B cell (primary cell): ENCODE data around the gene HIP1. TPM values are rescaled to one million over a fixed set of nuclear protein-coding genes. Genes with fewer than 3 reads are reported as not detected.

Experiments used
- ATAC-seq: fragments of 200-7000 bp; cut with Tn5 transposase; one replicate; pipeline ENCODE4 v1.10.0; 2021; ENCODE audit warnings: low read depth, mild to moderate bottlenecking, moderate number of reproducible peaks, moderate library complexity
- CTCF ChIA-PET: fragments of 350-600 bp; sonication (Branson Sonifier 250); formaldehyde crosslinking; loops from one replicate; lab custom pipeline; 2021; ENCODE audit warnings: antibody characterized with exemption, inconsistent platforms; lab: Charles Lee
- POLR2A ChIA-PET: fragments of 350-600 bp; sonication (Branson Sonifier 250); formaldehyde crosslinking; loops from one replicate; lab custom pipeline; 2021; ENCODE audit warnings: antibody characterized with exemption; lab: Charles Lee
- DNase-seq: peaks from one replicate; pipeline ENCODE4 v3.0.0; 2013
- H2AFZ ChIP-seq: 2 replicates; pipeline ENCODE4 v1.6.1; 2012; ENCODE audit warnings: mild to moderate bottlenecking, low read depth, low read length; ENCODE audit not compliant: insufficient read depth, poor library complexity, severe bottlenecking
- H3K27ac ChIP-seq, 2 donors: 1 replicate in 1 of 2; 2 replicates in 1 of 2; pipeline ENCODE4 v1.5.1; 2012 to 2013; ENCODE audit warnings: low read length in 2 of 2, mild to moderate bottlenecking in 2 of 2, moderate library complexity in 1 of 2
- H3K27me3 ChIP-seq, 4 experiments: fragments of 200-600 bp in 1 of 4; sonication (generic) in 1 of 4; replicated peaks in 1 of 4; 1 replicate in 2 of 4; 2 replicates in 2 of 4; pipeline versions ENCODE4 v1.6.1 to v1.7.0; 2013 to 2016; ENCODE audit warnings: low read length in 3 of 4, mild to moderate bottlenecking in 2 of 4, mixed read lengths in 1 of 4, moderate library complexity in 1 of 4; ENCODE audit not compliant: insufficient read depth in 4 of 4, control insufficient read depth in 3 of 4; ENCODE audit errors: control extremely low read depth in 1 of 4
- H3K36me3 ChIP-seq, 2 experiments: replicated peaks in 1 of 2; 1 replicate in 1 of 2; 2 replicates in 1 of 2; pipeline versions ENCODE4 v1.6.1 to v1.7.1; 2013; ENCODE audit warnings: low read length in 1 of 2; ENCODE audit not compliant: insufficient read depth in 2 of 2, control insufficient read depth in 1 of 2; ENCODE audit errors: control extremely low read depth in 1 of 2, extremely low read depth in 1 of 2
- H3K4me1 ChIP-seq, 2 donors: fragments of 200-600 bp in 1 of 2; sonication (generic) in 1 of 2; 1 replicate in 1 of 2; 2 replicates in 1 of 2; pipeline versions ENCODE4 v1.5.1 to v1.6.1; 2013 to 2017; ENCODE audit warnings: low read length in 2 of 2; ENCODE audit not compliant: control insufficient read depth in 2 of 2, insufficient read depth in 2 of 2
- H3K4me2 ChIP-seq: replicated peaks from 2 replicates; pipeline ENCODE3; 2012; ENCODE audit warnings: mild to moderate bottlenecking, low read depth, low read length; ENCODE audit not compliant: poor library complexity, severe bottlenecking
- H3K4me3 ChIP-seq, 5 experiments: fragments of 200-600 bp in 1 of 5; sonication (generic) in 1 of 5; 1 replicate in 3 of 5; 2 replicates in 2 of 5; pipeline versions ENCODE4 v1.5.1 to v1.7.0; 2011 to 2016; ENCODE audit warnings: low read length in 4 of 5, mild to moderate bottlenecking in 4 of 5, low read depth in 2 of 5, control low read depth in 1 of 5, moderate library complexity in 1 of 5; ENCODE audit not compliant: insufficient read depth in 1 of 5; ENCODE audit errors: control extremely low read depth in 1 of 5, extremely low read depth in 1 of 5
- H3K79me2 ChIP-seq: fragments of 200-600 bp; sonication (generic); one replicate; pipeline ENCODE4 v1.6.0; 2016; ENCODE audit warnings: low read length; ENCODE audit not compliant: control insufficient read depth, insufficient read depth
- H3K9ac ChIP-seq: fragments of 200-600 bp; sonication (generic); 2 replicates; pipeline ENCODE4 v1.6.1; 2017; ENCODE audit warnings: mild to moderate bottlenecking, low read length, moderate library complexity
- H3K9me3 ChIP-seq, 3 donors: one replicate each; pipeline versions ENCODE4 v1.6.1 to v1.7.1; 2013; ENCODE audit warnings: low read length in 2 of 3; ENCODE audit not compliant: control insufficient read depth in 2 of 3, insufficient read depth in 1 of 3; ENCODE audit errors: control extremely low read depth in 1 of 3
- H4K20me1 ChIP-seq: 2 replicates; pipeline ENCODE4 v1.6.0; 2012; ENCODE audit warnings: mild to moderate bottlenecking, low read length; ENCODE audit not compliant: insufficient read depth, control insufficient read depth, poor library complexity, severe bottlenecking
- H3K27ac Mint-ChIP-seq: one replicate; pipeline ENCODE4 v1.8.0; 2021; ENCODE audit warnings: mixed read lengths
- H3K27me3 Mint-ChIP-seq: one replicate; pipeline ENCODE4 v1.8.0; 2021; ENCODE audit warnings: mixed read lengths
- H3K4me1 Mint-ChIP-seq: one replicate; pipeline ENCODE4 v1.8.0; 2021; ENCODE audit warnings: mixed read lengths
- H3K4me3 Mint-ChIP-seq: one replicate; pipeline ENCODE4 v1.8.0; 2021; ENCODE audit warnings: mixed read lengths
- H3K9me3 Mint-ChIP-seq: one replicate; pipeline ENCODE4 v1.8.0; 2022; ENCODE audit warnings: mixed read lengths; ENCODE audit not compliant: insufficient read depth
- CTCF ChIP-seq: fragments of 200-600 bp; IDR thresholded peaks from one replicate; pipeline ENCODE4 v1.8.0; 2022; ENCODE audit warnings: antibody characterized with exemption, mild to moderate bottlenecking
- EZH2 ChIP-seq: IDR thresholded peaks from 2 replicates; pipeline ENCODE4 v1.6.1; 2012; ENCODE audit warnings: borderline replicate concordance, low read depth, mild to moderate bottlenecking, moderate library complexity, low read length; ENCODE audit not compliant: insufficient read depth, poor library complexity, severe bottlenecking
- WGBS: methylation state at CpG from one replicate; pipeline ENCODE4 v1.1.5; 2013; ENCODE audit warnings: missing lambda C conversion rate; ENCODE audit not compliant: insufficient coverage; 5-methylcytosine and 5-hydroxymethylcytosine counted together
- intact Hi-C: fragments of 100-400 bp; cut with micrococcal nuclease; formaldehyde crosslinking; loops from one replicate; pipeline ENCODE4 v1.10.0; 2022
- polyA plus RNA-seq: library from polyadenylated mRNA; depleted of rRNA; stranded (reverse); fragments of >200 nt; gene quantifications from 2 replicates; pipeline ENCODE4 v1.2.3, GENCODE V29; 2012
- total RNA-seq, 2 donors: library from RNA; stranded (reverse); fragments of 120-200 nt in 1 of 2; gene quantifications; 1 replicate in 1 of 2; 2 replicates in 1 of 2; pipeline versions ENCODE4 v1.2.3 to v1.2.4, GENCODE V29; 2013 to 2022

HIP1 gene
- total and polyA plus RNA-seq, 2 donors (not counting 1 experiment from before 2014, with no cell fraction given): 6.5 to 16.7 TPM

- CTCF ChIA-PET: no interaction called here
- Histone ChIP-seq H3K36me3 (no peaks in the 10 kb centered on the region), H3K4me3 (no peak overlapping the region), H2AFZ (no peak overlapping the region), H3K79me2 (no peaks in the 10 kb centered on the region), H3K27ac (no peak overlapping the region), H3K9me3 (no peaks in the 10 kb centered on the region), H4K20me1 (no peaks in the 10 kb centered on the region), H3K4me2 (no peak overlapping the region), H3K4me1 (peaks cover 16 to 25% of the 10 kb centered on the region in 2 donors), H3K9ac (no peak overlapping the region), H3K27me3 (no peaks in the 10 kb centered on the region)
- Mint-ChIP-seq H3K4me1 (peaks cover 20% of the 10 kb centered on the region), H3K27me3 (no peaks in the 10 kb centered on the region), H3K27ac (no peak overlapping the region), H3K4me3 (no peak overlapping the region), H3K9me3 (no peaks in the 10 kb centered on the region)
- DNase-seq (no peak), ATAC-seq (no peak)
- intact Hi-C loops: no loop called here
- 92% methylated on average over 2 of the region's 2 CpGs for WGBS
- POLR2A ChIA-PET: no interaction called here
- TF ChIP-seq EZH2 (no peak), CTCF (no peak)
Measured at GRCh38 chr7:75721426-75721825, 17.3 kb downstream of the HIP1 start.

DNA sequence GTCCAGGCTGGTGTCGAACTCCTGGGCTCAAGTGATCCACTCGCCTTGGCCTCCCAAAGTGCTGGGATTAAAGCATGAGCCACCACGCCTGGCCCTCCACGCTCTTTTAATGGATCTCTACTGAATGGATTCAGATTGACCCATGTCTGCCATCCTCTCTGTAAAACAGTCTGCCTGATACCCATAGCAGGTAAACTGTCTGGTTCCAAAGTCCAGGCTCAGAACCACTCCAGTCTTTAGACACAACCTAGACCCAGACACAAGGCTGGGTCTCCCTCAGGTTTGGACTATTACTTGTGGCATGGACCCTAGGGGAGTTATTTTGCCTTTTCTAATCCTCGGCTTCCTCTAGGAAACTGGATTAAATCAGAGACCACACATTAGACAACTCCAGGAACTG lies 19.1 kb downstream of the HIP1 start:
- peaks cover 0 to 9% (median 0%) of the 10 kb centered on the region in 3 donors for H3K9me3 ChIP-seq
- 100% methylated on average over 5 of the region's 5 CpGs for WGBS
- Mint-ChIP-seq H3K9me3 (peaks cover 2% of the 10 kb centered on the region), H3K4me1 (peaks cover 10% of the 10 kb centered on the region), H3K4me3 (no peak overlapping the region), H3K27ac (no peak overlapping the region), H3K27me3 (no peaks in the 10 kb centered on the region)
- H3K27ac ChIP-seq: no peak overlapping the region
- no peak overlapping the region for H3K9ac ChIP-seq
- ATAC-seq (no peak), DNase-seq (no peak)
- ChIA-PET CTCF (no interaction called here), POLR2A (interaction anchor here (0.7 kb wide), 1 partner anchor 647 kb away, joined by 4 read pairs; no protein-coding TSS in a partner anchor)
- no peaks in the 10 kb centered on the region for H3K79me2 ChIP-seq
- H3K4me3 ChIP-seq: no peak overlapping the region
- H2AFZ ChIP-seq: no peak overlapping the region
- H3K4me1 ChIP-seq: peaks cover 1 to 10% of the 10 kb centered on the region in 2 donors
- H3K36me3 ChIP-seq: no peaks in the 10 kb centered on the region
- no peaks in the 10 kb centered on the region for H3K27me3 ChIP-seq
- intact Hi-C loops: no loop called here
- no peaks in the 10 kb centered on the region for H4K20me1 ChIP-seq
- no peak overlapping the region for H3K4me2 ChIP-seq
- TF ChIP-seq EZH2 (no peak), CTCF (no peak)
